ENCODE measurements around the gene CLASP2.
"Not testable (repeated sequence)": the region's sequence is repeated elsewhere in the genome, so short reads cannot be mapped to it uniquely, and the experiment has no call there.

The CLASP2 gene

GRCh38 chr3:33526787-33527186, 191.3 kb downstream of the CLASP2 start:
- no peak for DNase-seq

DNA sequence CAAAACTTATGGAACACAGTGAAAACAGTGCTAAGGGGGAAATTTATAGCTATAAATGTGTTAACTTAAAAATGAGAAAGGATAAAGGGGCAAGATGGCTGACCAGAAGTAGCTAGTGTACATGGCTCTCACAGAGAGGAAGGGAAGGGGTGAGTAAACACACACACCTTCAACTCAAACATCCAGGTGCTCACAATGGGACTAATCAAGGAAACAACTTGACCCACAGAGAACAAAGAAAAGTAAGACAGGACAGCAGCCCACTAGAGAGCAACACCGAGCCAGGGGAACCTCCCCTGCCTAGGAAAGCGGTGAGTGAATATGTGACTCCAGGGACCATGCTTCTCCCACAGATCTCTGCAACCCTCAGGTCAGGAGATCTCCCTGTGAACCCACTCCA, 192.8 kb downstream of the CLASP2 start:
- DNase-seq: no peak

DNA sequence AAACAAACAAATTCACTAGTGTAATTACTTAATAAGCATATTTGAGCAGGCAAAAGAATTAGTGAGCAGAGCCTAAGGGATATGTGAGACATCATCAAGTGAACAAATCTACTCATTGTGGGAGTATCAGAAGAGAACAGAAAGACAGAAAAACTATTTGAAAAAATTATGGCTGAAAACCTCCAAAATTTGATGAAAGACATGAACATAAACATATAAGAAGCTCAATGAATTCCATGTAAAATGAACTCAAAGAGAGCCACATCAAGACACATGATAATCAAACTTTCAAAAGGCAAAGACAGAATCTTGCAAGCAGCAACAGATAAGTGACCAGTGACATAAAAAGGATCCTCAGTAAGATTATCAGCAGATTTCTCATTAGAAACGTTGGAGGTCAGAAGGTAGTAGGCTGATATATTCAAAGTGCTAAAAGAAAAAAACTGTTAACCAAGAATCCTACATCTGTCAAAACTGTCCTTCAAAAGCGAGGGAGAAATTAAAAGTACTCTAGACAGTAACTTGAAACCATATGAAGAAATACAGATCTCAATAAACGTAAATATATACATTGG, 194.9 kb downstream of the CLASP2 start:
- DNase-seq: no peak

- DNase-seq: no peak
Observed at GRCh38 chr3:33521736-33522135, 196.3 kb downstream of the CLASP2 start.

DNA sequence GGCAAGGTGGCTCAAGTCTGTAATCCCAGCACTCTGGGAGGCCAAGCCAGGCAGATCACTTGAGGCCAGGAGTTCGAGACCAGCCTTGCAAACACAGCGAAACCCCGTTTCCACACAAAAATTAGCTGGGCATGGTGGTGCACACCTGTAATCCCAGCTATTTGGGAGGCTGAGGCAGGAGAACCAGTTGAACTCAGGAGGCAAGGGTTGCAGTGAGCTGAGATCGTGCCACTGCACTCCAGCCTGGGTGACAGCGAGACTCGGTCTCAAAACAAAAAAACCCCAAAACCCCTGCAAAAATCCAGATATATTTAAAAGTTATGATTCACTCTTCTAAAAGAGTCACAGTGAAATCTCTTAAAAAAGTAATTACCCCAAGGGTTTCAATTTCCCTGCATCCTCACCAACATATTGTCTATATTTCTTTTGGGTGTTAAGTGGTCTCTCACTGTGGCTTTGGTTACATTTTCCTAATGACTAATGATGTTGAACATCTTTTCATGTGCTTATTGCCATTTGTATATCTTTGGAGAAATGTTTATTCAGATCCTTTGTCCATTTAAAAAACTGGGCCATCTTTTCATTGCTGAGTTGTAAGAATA, 204.7 kb downstream of the CLASP2 start:
- no peak for DNase-seq

- no peak for DNase-seq
Observed at GRCh38 chr3:33505027-33505426, 213.0 kb downstream of the CLASP2 start.

DNA sequence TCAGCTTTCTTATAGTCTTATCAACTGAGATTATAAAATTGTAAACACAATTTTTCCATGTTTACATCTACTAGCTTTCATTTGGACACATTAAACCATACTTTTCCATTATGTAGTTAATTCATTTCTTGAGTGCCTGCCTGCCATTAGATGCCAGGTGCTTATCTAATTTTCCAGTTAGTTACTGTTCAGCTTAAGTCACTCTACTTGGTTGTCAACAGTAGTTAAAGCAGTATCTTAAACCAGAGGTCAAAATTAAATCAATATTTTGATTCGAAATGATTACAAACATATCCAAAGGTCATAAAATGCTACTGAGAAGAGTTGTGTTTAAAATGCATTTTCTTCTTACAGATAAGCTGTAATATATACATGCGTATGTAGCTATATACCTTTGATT, 221.6 kb downstream of the CLASP2 start:
- no peak for DNase-seq

DNA sequence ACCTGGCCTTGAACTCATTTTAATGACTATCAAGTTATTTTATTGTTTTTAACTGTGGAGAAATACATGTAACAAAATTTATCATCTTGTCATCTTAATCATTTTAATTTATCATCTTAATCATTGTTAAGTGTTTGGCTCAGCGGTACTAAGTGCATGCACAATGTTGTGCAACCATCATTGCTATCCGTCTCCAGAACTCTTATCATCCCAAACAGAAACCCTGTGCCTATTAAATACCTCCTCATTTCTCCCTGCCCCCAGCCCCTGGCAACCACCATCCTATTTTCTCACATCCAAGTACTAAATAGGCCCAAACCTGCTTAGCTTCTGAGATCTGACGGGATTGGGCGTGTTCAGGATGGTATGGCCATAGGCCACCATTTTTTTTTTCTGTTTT, 226.3 kb downstream of the CLASP2 start:
- DNase-seq: no peak

GRCh38 chr3:33490641-33491241, 227.3 kb downstream of the CLASP2 start:
- DNase-seq: no peak

GRCh38 chr3:33488683-33489082, 229.4 kb downstream of the CLASP2 start:
- no peak for DNase-seq

- no peak for DNase-seq
Observed at GRCh38 chr3:33488246-33488645, 229.8 kb downstream of the CLASP2 start.

GRCh38 chr3:33482111-33482521, 235.9 kb downstream of the CLASP2 start:
- no peak for DNase-seq

DNA sequence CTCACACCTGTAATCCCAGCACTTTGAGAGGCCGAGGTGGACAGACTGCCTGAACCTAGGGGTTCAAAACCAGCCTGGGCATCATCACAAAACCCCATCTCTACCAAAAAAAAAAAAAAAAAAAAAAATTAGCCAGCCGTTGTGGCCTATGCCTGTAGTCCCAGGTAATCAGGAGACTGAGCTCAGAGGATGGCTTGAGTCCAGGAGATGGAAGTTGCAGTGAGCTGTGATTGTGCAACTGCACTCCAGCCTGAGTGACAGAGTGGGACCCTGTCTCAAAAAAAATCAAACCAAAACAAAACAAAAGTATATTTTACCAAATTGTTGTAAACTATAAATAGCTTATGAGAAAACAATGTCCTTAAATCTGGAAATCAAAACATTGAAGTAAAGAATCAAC, 243.2 kb downstream of the CLASP2 start:
- no peak for DNase-seq

DNA sequence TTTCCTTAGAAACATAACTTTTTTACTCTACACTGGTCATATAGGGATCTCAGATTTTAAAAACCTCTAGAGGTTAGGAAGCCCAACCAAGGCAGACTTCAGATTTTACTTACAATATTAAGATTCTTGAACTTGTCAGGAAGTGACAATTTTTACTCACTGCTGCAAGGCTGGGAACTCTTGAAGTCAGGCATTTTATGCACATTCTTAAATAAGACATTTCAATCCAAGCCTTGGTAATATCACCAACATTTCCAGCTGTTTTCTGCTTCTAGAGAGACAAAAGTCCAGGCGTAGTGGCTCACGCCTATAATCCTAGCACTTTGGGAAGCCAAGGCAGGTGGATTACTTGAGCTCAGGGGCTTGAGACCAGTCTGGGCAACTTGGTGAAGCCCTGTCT, 244.2 kb downstream of the CLASP2 start:
- DNase-seq: no peak

GRCh38 chr3:33467786-33468185, 250.3 kb downstream of the CLASP2 start:
- no peak for DNase-seq

- no peak for DNase-seq
Observed at GRCh38 chr3:33461097-33461496, 257.0 kb downstream of the CLASP2 start.

DNA sequence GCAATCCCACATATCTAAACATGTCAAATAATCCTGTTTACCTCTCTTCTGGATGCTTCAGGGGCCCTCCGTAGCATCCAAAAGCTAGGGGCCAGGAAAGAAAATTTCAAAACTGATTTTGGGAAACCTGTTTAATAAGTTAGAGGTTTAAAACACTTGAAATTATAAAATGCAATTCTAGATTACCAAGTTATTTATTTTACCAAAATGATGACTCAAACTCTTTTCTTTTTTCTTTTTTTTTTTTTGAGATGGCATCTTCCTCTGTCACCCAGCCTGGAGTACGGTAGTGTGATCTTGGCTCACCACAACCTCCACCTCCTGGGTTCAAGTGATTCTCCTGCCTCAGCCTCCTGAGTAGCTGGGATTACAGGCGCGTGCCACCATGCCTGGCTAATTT, 258.5 kb downstream of the CLASP2 start:
- not testable (repeated sequence) for DNase-seq

DNA sequence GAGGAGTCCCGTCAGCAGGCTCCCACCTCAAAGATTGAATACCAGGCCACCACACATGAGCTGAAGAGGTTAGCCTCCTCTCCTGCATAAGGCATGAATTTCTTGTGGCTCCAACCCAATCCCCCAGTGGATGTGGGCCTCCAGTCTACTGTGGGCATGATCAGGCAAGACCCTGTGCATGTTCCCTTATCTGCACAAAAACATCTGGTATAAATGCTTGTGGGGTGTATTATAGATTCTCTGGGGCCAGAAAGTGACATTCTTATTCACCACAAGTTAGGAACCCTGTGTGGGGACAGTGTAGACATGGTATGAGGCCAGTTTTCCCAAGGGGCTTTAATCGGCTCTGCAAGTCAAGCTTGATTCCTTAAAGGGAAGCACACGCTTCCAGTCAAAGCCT, 259.6 kb downstream of the CLASP2 start:
- DNase-seq: no peak

DNA sequence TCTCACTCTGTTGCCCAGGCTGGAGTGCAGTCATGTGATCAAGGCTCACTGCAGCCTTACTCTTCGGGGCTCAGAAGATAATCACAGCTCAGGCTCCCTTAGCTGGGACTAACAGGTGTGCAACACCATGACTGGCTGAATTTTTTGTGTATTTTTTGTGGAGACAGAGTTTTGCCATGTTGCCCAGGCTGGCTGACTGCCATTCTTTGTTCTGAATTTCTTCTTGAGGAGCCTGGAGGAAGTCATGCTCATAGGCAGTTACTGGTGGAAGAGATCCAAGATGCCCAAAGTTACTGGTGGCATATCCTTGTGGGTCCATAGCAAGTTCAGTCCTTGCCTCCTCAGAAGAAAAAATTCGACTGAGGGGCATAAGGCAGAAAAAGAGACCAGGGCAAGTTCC, 261.3 kb downstream of the CLASP2 start:
- DNase-seq: no peak

- DNase-seq: no peak
Observed at GRCh38 chr3:33453331-33453761, 264.7 kb downstream of the CLASP2 start.

DNA sequence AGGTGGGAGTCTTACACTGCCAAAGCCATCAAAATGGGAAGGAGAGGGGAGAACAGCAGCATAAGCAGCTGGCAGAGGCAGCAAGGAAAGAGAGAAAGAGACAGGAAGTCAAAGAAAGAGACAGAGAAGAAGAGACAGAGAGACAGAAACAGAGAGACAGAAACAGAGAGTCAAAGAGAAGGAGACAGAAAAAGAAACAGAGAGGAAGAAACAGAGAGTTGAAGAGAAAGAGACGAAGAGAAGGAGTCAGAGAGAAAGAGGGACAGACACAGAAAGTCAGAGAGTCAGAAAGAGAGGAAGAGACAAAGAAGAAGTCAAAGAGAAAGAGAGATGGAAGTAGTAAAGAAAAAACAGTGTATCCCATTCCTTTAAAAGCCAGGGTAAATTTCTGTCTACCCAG, 266.1 kb downstream of the CLASP2 start:
- not testable (repeated sequence) for DNase-seq

DNA sequence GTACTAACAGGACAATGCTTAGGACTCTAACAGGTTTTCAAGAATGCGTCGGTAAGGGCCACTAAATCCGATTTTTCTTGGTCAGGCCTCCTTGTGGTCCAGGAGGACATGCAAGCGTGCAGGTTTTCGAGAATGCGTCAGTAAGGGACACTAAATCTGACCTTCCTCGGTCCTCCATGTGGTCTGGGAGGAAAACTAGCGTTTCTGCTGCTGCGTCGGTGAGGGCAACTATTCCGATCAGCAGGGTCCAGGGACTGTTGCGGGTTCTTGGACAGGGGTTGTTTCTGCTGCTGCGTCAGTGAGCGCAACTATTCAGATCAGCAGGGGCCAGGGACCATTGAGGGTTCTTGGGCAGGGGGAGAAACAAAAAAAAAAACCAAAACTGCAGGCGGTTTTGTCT, 270.1 kb downstream of the CLASP2 start:
- no peak for DNase-seq

- not testable (repeated sequence) for DNase-seq
Observed at GRCh38 chr3:33447256-33447625, 270.8 kb downstream of the CLASP2 start.

Measured in NCI-H187 treated with DMSO at 0.1 percent for 48 hours (cell line).